SK-N-MC (cell line): ENCODE results near the gene NOP14.

Experiments
- EZH2 ChIP-seq: fragments of 200-600 bp; sonication (generic); IDR thresholded peaks from one replicate; pipeline ENCODE4 v1.6.1; 2017; ENCODE audit warnings: antibody characterized with exemption
- POLR2AphosphoS5 ChIP-seq: IDR thresholded peaks from 2 replicates; pipeline ENCODE4 v1.6.1; 2012; ENCODE audit warnings: mild to moderate bottlenecking, low read depth, low read length, borderline replicate concordance

DNA sequence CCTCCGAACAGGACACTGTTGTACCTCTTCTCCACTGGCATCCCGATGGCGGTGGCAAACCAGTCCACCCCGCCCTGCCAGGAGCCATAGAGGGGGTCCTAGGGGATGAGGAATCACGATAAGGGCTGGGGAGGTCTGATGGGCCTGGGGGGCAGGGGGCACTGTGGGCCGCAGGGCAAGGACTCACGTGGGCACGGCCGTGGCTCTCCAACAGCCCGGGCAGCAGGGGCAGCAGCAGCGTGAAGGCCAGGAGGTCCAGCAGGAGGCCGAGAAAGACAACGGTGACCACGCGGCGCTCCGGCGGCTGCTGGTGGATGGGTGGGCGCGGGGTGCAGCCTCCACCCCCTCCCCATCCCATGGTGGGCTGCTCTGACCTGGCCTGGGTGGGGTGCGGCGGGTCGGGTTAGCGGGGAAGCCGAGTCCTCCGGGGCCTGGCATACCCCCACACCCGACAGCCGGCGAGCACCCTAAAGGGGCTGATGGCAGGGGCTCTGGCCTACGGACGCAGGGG lies 29.6 kb downstream of the NOP14 start:
- TF ChIP-seq EZH2 = no peak
- TF ChIP-seq POLR2AphosphoS5 = no peak
